ENCODE measurements around the gene SEC14L6.

- TF ChIP-seq, protein P1, sequence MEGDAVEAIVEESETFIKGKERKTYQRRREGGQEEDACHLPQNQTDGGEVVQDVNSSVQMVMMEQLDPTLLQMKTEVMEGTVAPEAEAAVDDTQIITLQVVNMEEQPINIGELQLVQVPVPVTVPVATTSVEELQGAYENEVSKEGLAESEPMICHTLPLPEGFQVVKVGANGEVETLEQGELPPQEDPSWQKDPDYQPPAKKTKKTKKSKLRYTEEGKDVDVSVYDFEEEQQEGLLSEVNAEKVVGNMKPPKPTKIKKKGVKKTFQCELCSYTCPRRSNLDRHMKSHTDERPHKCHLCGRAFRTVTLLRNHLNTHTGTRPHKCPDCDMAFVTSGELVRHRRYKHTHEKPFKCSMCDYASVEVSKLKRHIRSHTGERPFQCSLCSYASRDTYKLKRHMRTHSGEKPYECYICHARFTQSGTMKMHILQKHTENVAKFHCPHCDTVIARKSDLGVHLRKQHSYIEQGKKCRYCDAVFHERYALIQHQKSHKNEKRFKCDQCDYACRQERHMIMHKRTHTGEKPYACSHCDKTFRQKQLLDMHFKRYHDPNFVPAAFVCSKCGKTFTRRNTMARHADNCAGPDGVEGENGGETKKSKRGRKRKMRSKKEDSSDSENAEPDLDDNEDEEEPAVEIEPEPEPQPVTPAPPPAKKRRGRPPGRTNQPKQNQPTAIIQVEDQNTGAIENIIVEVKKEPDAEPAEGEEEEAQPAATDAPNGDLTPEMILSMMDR (IDR thresholded peaks at IDR 0.05), result no peak
- no peak for TF ChIP-seq POLR2A (IDR thresholded peaks at IDR 0.05)
These were observed 44.4 kb downstream of the SEC14L6 start for GRCh38 chr22:30502153-30502552.
